Measurements from ENCODE around the gene UBTD2. TPM values are rescaled to one million over a fixed set of nuclear protein-coding genes. Genes with fewer than 3 reads are reported as not detected.

UBTD2 gene
- total RNA-seq, 1 donor = 28.4 TPM

- H3K4me3 ChIP-seq (ENCODE audit: low read depth, low read length) = no peak overlapping the region
- DNase-seq (ENCODE audit: low read depth) = no peak
- TF ChIP-seq CTCF (IDR thresholded peaks at IDR 0.05; ENCODE audit: insufficient read depth, low read length) = no peak
Observed at GRCh38 chr5:172252501-172252900, 31.1 kb downstream of the UBTD2 start.

DNA sequence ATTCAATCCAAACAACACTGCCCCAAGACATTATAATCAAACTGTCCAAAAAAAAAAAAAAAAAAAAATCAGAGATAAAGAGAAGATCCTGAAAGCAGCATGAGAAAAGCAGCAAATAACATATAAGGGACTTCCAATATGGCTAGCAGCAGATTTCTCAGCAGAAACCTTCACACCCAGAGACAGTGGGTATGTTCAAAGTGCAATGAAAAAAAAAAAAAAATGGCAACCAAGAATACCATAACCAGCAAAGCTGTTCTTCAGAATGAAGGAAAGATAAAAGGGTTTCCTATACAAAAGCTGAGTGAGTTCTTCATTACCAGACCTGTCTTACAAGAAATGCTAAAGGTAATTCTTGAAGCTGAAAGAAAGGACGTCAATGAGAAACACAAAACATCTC is 32.1 kb downstream of the UBTD2 start:
- no peak for TF ChIP-seq CTCF (IDR thresholded peaks at IDR 0.05; ENCODE audit: insufficient read depth, low read length)
- DNase-seq (ENCODE audit: low read depth) = no peak
- no peak overlapping the region for H3K4me3 ChIP-seq (ENCODE audit: low read depth, low read length)

DNA sequence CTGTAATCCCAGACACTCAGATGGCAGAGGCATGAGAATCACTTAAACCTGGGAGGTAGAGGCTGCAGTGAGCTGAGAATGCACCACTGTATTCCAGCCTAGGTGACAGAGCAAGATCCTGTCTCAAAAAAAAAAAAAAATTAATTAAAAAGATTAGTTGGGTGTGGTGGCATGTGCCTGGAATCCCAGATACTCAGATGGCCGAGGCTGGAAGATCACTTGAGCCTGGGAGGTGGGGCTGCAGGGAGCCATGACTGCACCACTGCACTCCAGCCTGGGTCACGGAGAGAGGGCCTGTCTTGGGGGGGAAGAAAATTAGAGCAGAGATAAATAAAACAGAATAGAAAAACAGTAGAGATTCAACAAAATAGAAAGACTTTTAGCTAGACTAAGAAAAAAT is 34.9 kb downstream of the UBTD2 start:
- no peak overlapping the region for H3K4me3 ChIP-seq (ENCODE audit: low read depth, low read length)
- DNase-seq (ENCODE audit: low read depth) = no peak
- no peak for TF ChIP-seq CTCF (IDR thresholded peaks at IDR 0.05; ENCODE audit: insufficient read depth, low read length)

DNA sequence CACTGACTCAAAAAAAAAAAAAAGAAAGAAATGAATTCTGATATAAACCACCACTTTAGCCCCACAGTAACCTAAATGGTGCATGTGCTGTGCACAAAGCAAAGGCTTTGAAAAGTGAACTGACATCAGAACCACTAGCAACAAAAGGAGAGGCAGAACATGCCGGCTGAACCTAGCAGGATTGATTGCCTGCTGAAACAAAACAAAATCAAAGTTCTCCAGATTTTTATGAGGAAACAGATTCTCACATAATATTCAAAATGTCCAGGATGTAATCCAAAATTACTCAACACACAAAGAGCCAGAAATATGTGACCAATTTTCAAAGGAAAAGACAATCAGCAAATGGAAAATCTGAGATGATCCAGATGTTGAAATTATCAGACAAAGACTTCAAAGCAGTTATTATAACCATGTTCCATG is 37.9 kb downstream of the UBTD2 start:
- no peak overlapping the region for H3K4me3 ChIP-seq (ENCODE audit: low read depth, low read length)
- peak; percentile 75 for DNase-seq (ENCODE audit: low read depth)
- no peak for TF ChIP-seq CTCF (IDR thresholded peaks at IDR 0.05; ENCODE audit: insufficient read depth, low read length)

DNA sequence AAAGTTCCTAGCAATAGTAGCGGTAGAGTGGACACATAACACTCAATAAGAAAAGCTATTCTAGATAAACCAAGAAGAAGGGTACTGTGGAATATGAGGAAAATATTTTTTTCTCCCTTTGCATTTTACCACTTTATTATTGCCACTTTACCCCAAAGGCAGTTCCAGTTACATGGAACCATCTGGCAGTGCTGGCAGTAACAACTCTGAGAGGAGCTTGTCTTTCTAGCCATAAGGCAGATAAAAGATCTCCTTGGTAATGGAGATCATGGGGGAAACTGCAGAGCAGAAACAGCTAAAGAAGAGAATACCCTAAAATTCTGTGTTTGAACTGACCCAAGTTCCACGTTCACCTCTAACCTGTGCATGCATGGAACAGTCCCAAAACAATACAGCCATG is 38.5 kb downstream of the UBTD2 start:
- no peak overlapping the region for H3K4me3 ChIP-seq (ENCODE audit: low read depth, low read length)
- no peak for TF ChIP-seq CTCF (IDR thresholded peaks at IDR 0.05; ENCODE audit: insufficient read depth, low read length)
- no peak for DNase-seq (ENCODE audit: low read depth)

DNA sequence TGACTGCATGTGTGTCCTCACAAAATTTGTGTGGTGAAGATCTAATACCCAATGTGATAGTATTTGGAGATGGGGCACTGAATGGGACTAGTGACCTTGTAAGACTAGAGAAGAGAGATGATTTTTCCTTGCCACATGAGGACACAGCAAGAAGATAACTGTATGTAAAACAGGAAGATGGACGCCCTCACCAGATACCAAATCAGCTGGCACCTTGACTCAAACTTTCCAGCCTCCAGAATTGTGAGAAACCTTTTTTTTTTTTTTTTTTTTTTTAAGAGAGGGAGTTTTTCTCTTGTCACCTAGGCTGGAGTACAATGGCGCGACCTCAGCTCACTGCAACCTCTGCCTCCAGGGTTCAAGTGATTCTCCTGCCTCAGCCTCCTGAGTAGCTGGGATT is 40.3 kb downstream of the UBTD2 start:
- no peak for TF ChIP-seq CTCF (IDR thresholded peaks at IDR 0.05; ENCODE audit: insufficient read depth, low read length)
- no peak overlapping the region for H3K4me3 ChIP-seq (ENCODE audit: low read depth, low read length)
- DNase-seq (ENCODE audit: low read depth) = no peak

DNA sequence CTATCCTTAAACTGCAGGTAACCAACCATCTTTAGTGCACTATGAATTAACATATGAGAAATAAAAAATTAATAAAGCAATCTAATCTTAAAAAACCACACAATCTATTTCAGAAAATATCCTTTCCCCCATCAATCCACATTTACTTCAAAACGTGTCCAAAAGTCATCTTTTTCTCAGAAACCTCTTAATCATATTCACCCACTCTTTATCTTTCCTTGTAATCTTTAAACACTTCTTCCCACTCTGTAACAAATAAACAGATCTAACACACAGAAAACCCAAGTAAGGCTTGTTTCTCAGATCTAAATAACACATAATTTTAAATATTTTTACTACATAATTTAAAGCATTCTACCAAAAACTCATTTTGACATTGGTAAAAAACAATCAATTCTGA is 45.2 kb downstream of the UBTD2 start:
- no peak for TF ChIP-seq CTCF (IDR thresholded peaks at IDR 0.05; ENCODE audit: insufficient read depth, low read length)
- no peak overlapping the region for H3K4me3 ChIP-seq (ENCODE audit: low read depth, low read length)
- no peak for DNase-seq (ENCODE audit: low read depth)

Measured in fibroblast of the aortic adventitia (primary cell).